GM18951 (cell line): Measurements from ENCODE around the gene KCNE4.

Experiments
- POLR2A ChIP-seq: IDR thresholded peaks from 4 replicates; pipeline ENCODE4 v1.6.1; 2011; ENCODE audit warnings: mild to moderate bottlenecking; ENCODE audit not compliant: insufficient read length, insufficient read depth; ENCODE audit errors: extremely low read depth
- in situ Hi-C: fragments of 300-500 bp; cut with MboI; formaldehyde crosslinking; loops from one replicate; pipeline ENCODE4 v1.12.0; 2022; ENCODE audit warnings: low sequenced_read_pairs, mixed read lengths, inconsistent platforms; ENCODE audit not compliant: unreplicated experiment

The KCNE4 gene

GRCh38 chr2:223057569-223057968, 5.6 kb downstream of the KCNE4 start:
- in situ Hi-C loops: no loop called here

GRCh38 chr2:223058952-223059716, 7.1 kb downstream of the KCNE4 start:
- in situ Hi-C loops: no loop called here
- TF ChIP-seq POLR2A: no peak

More at GRCh38 chr2:223057569-223057968, 5.6 kb downstream of the KCNE4 start:
- TF ChIP-seq POLR2A: no peak

- no peak for TF ChIP-seq POLR2A
- in situ Hi-C loops: no loop called here
Measured at GRCh38 chr2:223060201-223060825, 8.3 kb downstream of the KCNE4 start.

- in situ Hi-C loops: no loop called here
- TF ChIP-seq POLR2A: no peak
Measured at GRCh38 chr2:223062396-223062795, 10.4 kb downstream of the KCNE4 start.

- TF ChIP-seq POLR2A: no peak
- in situ Hi-C loops: no loop called here
Measured at GRCh38 chr2:223065107-223065506, 13.1 kb downstream of the KCNE4 start.

GRCh38 chr2:223066721-223067120, 14.7 kb downstream of the KCNE4 start:
- TF ChIP-seq POLR2A: no peak
- in situ Hi-C loops: no loop called here

GRCh38 chr2:223068071-223068470, 16.1 kb downstream of the KCNE4 start:
- TF ChIP-seq POLR2A: no peak
- in situ Hi-C loops: no loop called here

GRCh38 chr2:223069465-223069864, 17.5 kb downstream of the KCNE4 start:
- in situ Hi-C loops: no loop called here
- TF ChIP-seq POLR2A: no peak

GRCh38 chr2:223069988-223070387, 18.0 kb downstream of the KCNE4 start:
- no peak for TF ChIP-seq POLR2A
- in situ Hi-C loops: no loop called here

- in situ Hi-C loops: no loop called here
- no peak for TF ChIP-seq POLR2A
Measured at GRCh38 chr2:223071139-223071538, 19.1 kb downstream of the KCNE4 start.

GRCh38 chr2:223072826-223073225, 20.8 kb downstream of the KCNE4 start:
- in situ Hi-C loops: no loop called here
- TF ChIP-seq POLR2A: no peak

GRCh38 chr2:223075301-223076270, 23.6 kb downstream of the KCNE4 start:
- in situ Hi-C loops: no loop called here
- TF ChIP-seq POLR2A: no peak

- no peak for TF ChIP-seq POLR2A
- in situ Hi-C loops: no loop called here
Measured at GRCh38 chr2:223076573-223076972, 24.6 kb downstream of the KCNE4 start.
